Measurements from ENCODE around the gene KDM4B. TPM values are rescaled to one million over a fixed set of nuclear protein-coding genes. Genes with fewer than 3 reads are reported as not detected.

Gene KDM4B
- total RNA-seq, 1 experiment from 2014 or later: 35.9 TPM

- no peak overlapping the region for H3K27ac ChIP-seq (ENCODE audit: low read depth, low read length)
- RAD21 ChIA-PET (ENCODE audit: low non-redundant PET in 1 of 2, low total read pairs in 2 of 2, uncharacterized antibody in 2 of 2, unreplicated experiment in 2 of 2): no interaction called here
- CTCF ChIA-PET: no interaction called here
These were observed 223.7 kb downstream of the KDM4B start for GRCh38 chr19:5192568-5192967.

GRCh38 chr19:5193192-5193591 lies 224.3 kb downstream of the KDM4B start:
- intact Hi-C loops (cut with micrococcal nuclease): no loop called here
- H3K27me3 ChIP-seq (ENCODE audit: insufficient read depth, low read length): no peaks in the 10 kb centered on the region
- BruUV-seq (replicated peaks): no TSS peak
- ChIA-PET POLR2A (no interaction called here), CTCF (interaction anchor here (1.0 kb wide), 1 partner anchor 21 kb away, joined by 3 read pairs; no protein-coding TSS in a partner anchor), RAD21 (ENCODE audit: low non-redundant PET in 1 of 2, low total read pairs in 2 of 2, uncharacterized antibody in 2 of 2, unreplicated experiment in 2 of 2) (no interaction called here)
- DNase-seq (ENCODE audit: low read depth, low spot score) (no peak), ATAC-seq (no peak)
- H2AFZ ChIP-seq (ENCODE audit: low read depth, low read length, poor library complexity, severe bottlenecking): no peak overlapping the region
- TF ChIP-seq MAX (IDR thresholded peaks at IDR 0.05) (no peak), ZNF274 (IDR thresholded peaks at IDR 0.05; ENCODE audit: low read depth, low read length) (no peak), SRF (IDR thresholded peaks at IDR 0.05; ENCODE audit: low read depth) (no peak), CBX3 (IDR thresholded peaks at IDR 0.05; ENCODE audit: low read depth) (no peak), POLR2AphosphoS5 (IDR thresholded peaks at IDR 0.05; ENCODE audit: low read depth, low read length) (no peak), ZFX (IDR thresholded peaks at IDR 0.05) (no peak), YY1 (IDR thresholded peaks at IDR 0.05; ENCODE audit: extremely low read depth, insufficient replicate concordance, low read depth, low read length) (no peak), ZBTB33 (IDR thresholded peaks at IDR 0.05; ENCODE audit: extremely low read depth, insufficient replicate concordance, low read length) (no peak), CEBPB (IDR thresholded peaks at IDR 0.05; ENCODE audit: low read depth) (no peak), EGR1 (IDR thresholded peaks at IDR 0.05; ENCODE audit: low read depth) (no peak), EZH2phosphoT487 (IDR thresholded peaks at IDR 0.05; ENCODE audit: borderline replicate concordance) (no peak), ATF3 (IDR thresholded peaks at IDR 0.05) (no peak), SP1 (IDR thresholded peaks at IDR 0.05; ENCODE audit: low read depth) (no peak), RAD21 (IDR thresholded peaks at IDR 0.05; ENCODE audit: low read depth) (no peak), FOSL1 (IDR thresholded peaks at IDR 0.05; ENCODE audit: low read depth) (no peak), CTCF (IDR thresholded peaks at IDR 0.05 in 2 of 3, conservative IDR thresholded peaks at IDR 0.05 in 1 of 3; ENCODE audit: borderline replicate concordance in 1 of 3, insufficient read depth in 1 of 3, low read depth in 2 of 3, low read length in 2 of 3) (no peak)
- H3K4me2 ChIP-seq (ENCODE audit: low read length): no peak overlapping the region
- peaks cover 0 to 6% of the 10 kb centered on the region in 2 experiments; a peak in 1 of 4 replicates for H3K4me1 ChIP-seq (ENCODE audit: control insufficient read depth in 1 of 2, insufficient read depth in 2 of 2, low read length in 2 of 2)
- H3K4me3 ChIP-seq (replicated peaks in 1 of 2; ENCODE audit: low read depth in 1 of 2, low read length in 2 of 2): no peak overlapping the region
- H3K36me3 ChIP-seq (ENCODE audit: control insufficient read depth in 1 of 2, insufficient read depth in 2 of 2, low read length in 2 of 2): no peaks in the 10 kb centered on the region
- no peaks in the 10 kb centered on the region for H4K20me1 ChIP-seq (ENCODE audit: insufficient read depth)
- H3K9me3 ChIP-seq (ENCODE audit: control insufficient read depth in 1 of 2, insufficient read depth in 1 of 2, low read depth in 1 of 2, low read length in 2 of 2): no peaks in the 10 kb centered on the region
- no peak overlapping the region for H3K27ac ChIP-seq (ENCODE audit: low read depth, low read length)
- no peaks in the 10 kb centered on the region for H3K9me2 ChIP-seq (ENCODE audit: insufficient read depth)
- H3K79me2 ChIP-seq (ENCODE audit: insufficient read depth, low read length): no peaks in the 10 kb centered on the region
- no peak overlapping the region for H3K9ac ChIP-seq (ENCODE audit: low read length)

More at GRCh38 chr19:5192568-5192967, 223.7 kb downstream of the KDM4B start:
- Histone ChIP-seq H3K36me3 (ENCODE audit: control insufficient read depth in 1 of 2, insufficient read depth in 2 of 2, low read length in 2 of 2) (no peaks in the 10 kb centered on the region), H3K79me2 (ENCODE audit: insufficient read depth, low read length) (no peaks in the 10 kb centered on the region), H2AFZ (ENCODE audit: low read depth, low read length, poor library complexity, severe bottlenecking) (no peak overlapping the region), H3K4me2 (ENCODE audit: low read length) (no peak overlapping the region), H3K9me3 (ENCODE audit: control insufficient read depth in 1 of 2, insufficient read depth in 1 of 2, low read depth in 1 of 2, low read length in 2 of 2) (no peaks in the 10 kb centered on the region), H4K20me1 (ENCODE audit: insufficient read depth) (no peaks in the 10 kb centered on the region), H3K4me1 (ENCODE audit: control insufficient read depth in 1 of 2, insufficient read depth in 2 of 2, low read length in 2 of 2) (peaks cover 0 to 6% of the 10 kb centered on the region in 2 experiments; a peak in 1 of 4 replicates), H3K9me2 (ENCODE audit: insufficient read depth) (no peaks in the 10 kb centered on the region), H3K4me3 (replicated peaks in 1 of 2; ENCODE audit: low read depth in 1 of 2, low read length in 2 of 2) (no peak overlapping the region), H3K27me3 (ENCODE audit: insufficient read depth, low read length) (no peaks in the 10 kb centered on the region), H3K9ac (ENCODE audit: low read length) (no peak overlapping the region)
- intact Hi-C loops (cut with micrococcal nuclease): no loop called here
- DNase-seq (ENCODE audit: low read depth, low spot score) (no peak), ATAC-seq (no peak)
- no TSS peak for BruUV-seq (replicated peaks)
- POLR2A ChIA-PET: no interaction called here
- TF ChIP-seq EGR1 (IDR thresholded peaks at IDR 0.05; ENCODE audit: low read depth) (no peak), POLR2A (IDR thresholded peaks at IDR 0.05; ENCODE audit: borderline replicate concordance, extremely low read depth, insufficient read depth, insufficient read length) (no peak), FOSL1 (IDR thresholded peaks at IDR 0.05; ENCODE audit: low read depth) (no peak), CBX3 (IDR thresholded peaks at IDR 0.05; ENCODE audit: low read depth) (no peak)

All from HCT116 (cell line).